GM12865 (cell line): ENCODE data around the gene AP2A2.

Experiments
- DNase-seq: peaks from one replicate; pipeline ENCODE4 v3.0.0; 2010; ENCODE audit warnings: low read depth
- H3K4me3 ChIP-seq: 2 replicates; pipeline ENCODE4 v1.5.1; 2011; ENCODE audit warnings: mild to moderate bottlenecking, low read depth, low read length, control low read depth
- TF ChIP-seq, protein P1 (sequence below): IDR thresholded peaks from 2 replicates; pipeline ENCODE4 v1.5.1; 2011; ENCODE audit warnings: low read length, control low read depth, low read depth, inconsistent platforms; ENCODE audit not compliant: insufficient read depth; ENCODE audit errors: missing control alignments

Gene AP2A2

DNA sequence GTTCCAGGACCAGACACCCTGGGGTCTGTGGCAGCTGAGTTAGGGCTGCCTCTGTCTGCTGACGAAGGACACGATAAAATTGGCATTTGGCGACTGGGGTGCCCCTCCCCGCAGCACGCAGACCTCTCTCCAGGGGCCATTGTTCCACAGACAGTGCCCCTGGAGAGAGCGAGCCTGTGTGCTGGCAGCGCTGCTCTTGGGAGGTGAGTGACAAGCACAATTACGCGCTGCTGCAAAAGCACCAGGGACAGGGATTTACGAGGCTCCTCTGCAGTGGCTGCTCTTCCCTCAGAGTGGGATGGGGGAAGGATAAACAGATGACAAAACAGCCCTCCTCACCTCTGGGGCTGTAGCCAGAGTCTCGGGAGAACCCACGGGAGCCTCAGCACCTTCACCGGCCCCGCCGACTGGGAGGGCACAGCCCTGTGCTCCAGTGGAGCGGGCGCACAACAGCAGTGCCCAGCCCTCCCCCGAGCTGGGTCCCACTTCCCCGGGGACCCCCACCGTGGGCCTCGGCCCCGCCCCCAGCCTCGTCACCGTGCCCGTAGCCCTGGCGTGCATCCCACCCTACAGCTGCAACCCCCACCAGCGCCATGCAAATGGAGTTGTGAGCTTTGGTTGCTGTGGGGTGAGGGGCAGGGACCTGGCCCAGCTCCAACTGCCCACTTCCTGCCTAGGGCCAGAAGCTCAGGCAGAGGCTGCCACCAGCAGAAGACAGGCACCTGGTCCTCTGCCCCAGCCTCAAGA is 34.7 kb upstream of the AP2A2 start:
- TF ChIP-seq, protein P1, sequence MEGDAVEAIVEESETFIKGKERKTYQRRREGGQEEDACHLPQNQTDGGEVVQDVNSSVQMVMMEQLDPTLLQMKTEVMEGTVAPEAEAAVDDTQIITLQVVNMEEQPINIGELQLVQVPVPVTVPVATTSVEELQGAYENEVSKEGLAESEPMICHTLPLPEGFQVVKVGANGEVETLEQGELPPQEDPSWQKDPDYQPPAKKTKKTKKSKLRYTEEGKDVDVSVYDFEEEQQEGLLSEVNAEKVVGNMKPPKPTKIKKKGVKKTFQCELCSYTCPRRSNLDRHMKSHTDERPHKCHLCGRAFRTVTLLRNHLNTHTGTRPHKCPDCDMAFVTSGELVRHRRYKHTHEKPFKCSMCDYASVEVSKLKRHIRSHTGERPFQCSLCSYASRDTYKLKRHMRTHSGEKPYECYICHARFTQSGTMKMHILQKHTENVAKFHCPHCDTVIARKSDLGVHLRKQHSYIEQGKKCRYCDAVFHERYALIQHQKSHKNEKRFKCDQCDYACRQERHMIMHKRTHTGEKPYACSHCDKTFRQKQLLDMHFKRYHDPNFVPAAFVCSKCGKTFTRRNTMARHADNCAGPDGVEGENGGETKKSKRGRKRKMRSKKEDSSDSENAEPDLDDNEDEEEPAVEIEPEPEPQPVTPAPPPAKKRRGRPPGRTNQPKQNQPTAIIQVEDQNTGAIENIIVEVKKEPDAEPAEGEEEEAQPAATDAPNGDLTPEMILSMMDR: no peak
- H3K4me3 ChIP-seq: no peak overlapping the region
- no peak for DNase-seq

DNA sequence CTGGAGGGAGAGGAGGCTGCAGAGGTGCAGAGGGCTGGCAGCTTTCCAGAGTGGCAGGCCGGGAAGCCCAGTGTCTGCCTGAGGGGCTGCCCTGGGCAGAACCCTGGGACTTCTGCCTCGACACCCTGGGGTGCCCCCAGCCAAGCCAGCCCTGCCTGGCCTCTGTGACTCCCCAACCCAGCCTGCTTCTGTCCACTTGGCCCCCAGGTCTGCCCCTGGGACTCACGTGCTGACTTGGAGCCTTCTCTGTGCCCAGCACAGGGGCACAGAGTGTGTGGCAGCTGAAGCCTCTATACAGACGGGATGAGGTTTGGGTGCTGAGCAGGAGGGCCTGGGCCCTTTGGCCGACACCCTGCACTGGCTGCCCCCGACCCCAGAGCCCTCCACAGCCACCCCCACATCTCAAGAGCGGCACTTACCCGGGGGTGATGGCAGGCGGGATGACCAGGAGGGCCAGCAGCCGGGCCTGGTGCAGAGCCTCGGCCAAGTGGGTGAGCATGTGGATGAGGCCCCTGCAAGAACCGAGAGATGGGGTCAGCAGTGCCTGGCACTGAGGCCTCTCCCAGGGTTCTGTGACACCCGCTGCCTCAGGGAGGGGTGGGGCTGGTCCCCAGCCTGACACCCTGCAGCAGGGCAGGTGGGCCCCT is 32.5 kb upstream of the AP2A2 start:
- no peak overlapping the region for H3K4me3 ChIP-seq
- TF ChIP-seq, protein P1: no peak
- no peak for DNase-seq

DNA sequence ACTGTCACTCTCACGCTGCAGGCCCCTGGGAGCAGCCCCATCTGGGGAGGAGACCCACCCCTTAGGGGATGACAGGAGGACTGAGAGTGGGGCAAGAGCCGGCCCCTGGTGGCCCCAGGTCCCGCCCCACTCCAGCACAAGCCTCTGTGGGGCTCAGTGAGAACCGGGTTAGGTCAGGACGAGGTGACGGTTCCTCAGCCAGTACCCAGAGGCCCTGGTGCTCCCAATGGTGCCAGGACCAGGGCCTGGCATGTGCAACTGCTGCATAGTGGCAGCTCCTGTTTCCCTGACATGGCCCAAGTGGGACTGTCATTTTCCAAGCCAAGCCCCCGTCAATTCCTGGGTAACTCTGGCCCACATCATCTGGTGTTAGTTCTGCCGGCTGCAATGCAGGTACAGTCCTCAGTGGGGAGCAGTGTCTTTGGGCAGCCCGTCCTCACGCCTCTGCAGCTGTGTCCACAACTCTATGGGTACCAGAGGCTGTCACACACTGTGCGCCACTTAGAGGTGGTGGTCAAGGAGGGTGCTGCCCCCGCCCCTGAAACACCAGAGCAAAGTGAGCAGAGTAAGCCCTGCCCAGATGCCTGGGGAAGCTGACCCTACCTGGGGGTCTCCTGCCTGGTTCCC is 31.0 kb upstream of the AP2A2 start:
- no peak for DNase-seq
- H3K4me3 ChIP-seq: no peak overlapping the region
- TF ChIP-seq, protein P1: no peak

DNA sequence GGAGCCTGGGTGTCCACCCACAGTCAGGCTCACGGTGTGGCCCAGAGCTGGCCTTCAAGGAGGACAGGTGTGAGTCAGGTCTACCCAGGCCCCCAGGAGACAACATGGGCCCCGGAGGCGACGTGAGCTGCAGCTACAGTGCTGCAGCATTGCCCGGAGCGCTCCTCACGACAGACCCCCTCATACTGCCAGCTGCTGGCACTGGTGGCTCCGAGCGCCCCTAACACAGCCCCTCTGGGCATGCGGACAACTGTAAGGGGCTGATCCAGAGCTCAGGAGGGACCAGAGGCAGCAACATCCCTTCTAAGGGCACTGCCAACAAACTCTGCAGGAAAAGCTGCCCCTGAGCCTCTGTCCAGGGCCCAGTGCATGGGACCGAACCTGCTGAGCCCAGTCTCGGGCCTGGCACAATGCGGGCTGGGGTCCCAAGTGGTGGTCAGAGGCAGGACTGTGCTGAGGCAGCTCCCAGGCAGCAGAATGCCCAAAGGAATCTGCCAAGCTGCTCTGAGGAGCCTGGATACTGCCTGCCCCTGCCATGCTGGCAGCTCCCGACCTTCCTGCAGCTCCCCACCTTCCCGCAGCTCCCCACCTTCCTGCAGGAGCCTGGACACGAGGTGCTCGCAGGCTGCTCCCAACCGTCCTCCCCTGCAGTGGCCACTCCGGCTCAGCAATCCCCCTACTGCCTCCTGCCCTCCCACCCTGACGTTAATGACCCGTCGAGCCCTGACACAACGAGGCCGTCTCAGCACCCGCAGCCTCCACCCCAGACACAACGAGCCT is 30.1 kb upstream of the AP2A2 start:
- TF ChIP-seq, protein P1: no peak
- H3K4me3 ChIP-seq: no peak overlapping the region
- no peak for DNase-seq

DNA sequence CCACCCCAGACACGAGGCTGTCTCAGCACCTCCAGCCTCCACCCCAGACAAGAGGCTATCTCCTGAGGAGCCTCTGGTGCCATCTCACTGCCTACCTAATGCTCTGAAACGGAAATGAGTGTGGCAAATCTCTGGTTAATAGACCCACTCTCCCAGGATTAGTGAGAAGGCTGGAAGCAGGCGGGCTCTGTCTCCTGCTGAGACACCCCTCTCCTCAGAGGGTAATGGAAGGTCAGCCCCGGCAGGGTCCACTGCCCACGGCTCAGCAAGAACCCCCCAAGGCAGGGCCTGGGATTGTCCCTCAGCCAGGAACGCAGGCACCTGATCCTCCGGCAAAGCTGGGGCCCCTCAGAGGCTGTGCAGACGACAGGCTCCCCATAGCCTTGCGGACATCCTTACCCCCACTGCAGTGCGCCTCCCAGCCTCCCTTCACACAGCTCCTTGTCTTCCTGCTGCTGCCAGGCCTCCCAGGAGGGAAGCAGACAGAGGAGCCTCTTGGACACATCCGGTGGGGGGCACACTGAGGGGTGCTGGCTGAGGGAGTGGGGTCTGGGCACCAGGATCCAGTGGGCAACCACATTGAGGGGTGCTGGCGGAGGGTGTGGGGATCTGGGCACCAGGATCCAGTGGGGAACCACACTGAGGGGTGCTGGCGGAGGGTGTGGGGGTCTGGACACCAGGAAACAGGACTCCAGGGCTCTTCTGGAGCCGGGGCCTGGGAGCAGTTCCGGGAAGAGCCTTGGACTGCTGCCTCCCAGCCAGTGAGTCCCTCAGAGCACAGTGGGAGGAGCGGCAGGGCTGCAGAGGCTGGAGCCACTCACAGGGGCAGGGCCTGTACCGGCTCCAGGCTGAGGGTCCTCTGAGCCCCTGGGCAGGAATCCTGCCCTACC is 28.2 kb upstream of the AP2A2 start:
- DNase-seq: no peak
- TF ChIP-seq, protein P1: no peak

DNA sequence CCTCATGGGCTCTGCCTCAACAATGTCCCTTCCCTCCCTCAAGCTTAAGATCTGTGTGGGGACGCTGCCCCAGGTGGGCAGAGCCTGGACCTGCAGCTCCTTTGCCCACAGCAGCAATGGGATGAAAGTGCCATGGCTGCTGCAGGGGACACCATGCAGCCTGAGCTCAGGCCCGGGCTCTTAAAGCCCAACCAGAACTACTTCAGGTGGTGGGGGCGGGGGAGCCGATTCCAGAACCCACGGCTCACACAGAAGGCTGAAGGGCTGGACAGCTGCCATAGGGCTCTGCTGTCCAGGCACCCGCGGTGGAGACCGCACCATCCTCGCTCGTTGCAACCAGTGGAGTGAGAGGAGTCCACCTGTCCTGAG is 27.5 kb upstream of the AP2A2 start:
- TF ChIP-seq, protein P1: no peak
- H3K4me3 ChIP-seq: no peak overlapping the region
- no peak for DNase-seq

More for the DNA sequence above, 28.2 kb upstream of the AP2A2 start:
- H3K4me3 ChIP-seq: no peak overlapping the region
